Measurements from ENCODE around the gene KCNG2.

The KCNG2 gene

GRCh38 chr18:79917169-79917852 is 119.6 kb downstream of the KCNG2 start:
- ATAC-seq (no peak), DNase-seq (no peak)
- no peaks in the 10 kb centered on the region for H3K9me3 Mint-ChIP-seq
- no peak overlapping the region for H3K4me3 Mint-ChIP-seq
- peaks cover 24% of the 10 kb centered on the region for H3K4me1 Mint-ChIP-seq
- H3K27ac Mint-ChIP-seq: no peak overlapping the region
- no peaks in the 10 kb centered on the region for H3K27me3 Mint-ChIP-seq
- H3K36me3 Mint-ChIP-seq (ENCODE audit: low read depth): peaks cover 23% of the 10 kb centered on the region

- Mint-ChIP-seq H3K27me3 (no peaks in the 10 kb centered on the region), H3K9me3 (no peaks in the 10 kb centered on the region), H3K4me1 (peaks cover 17% of the 10 kb centered on the region), H3K36me3 (ENCODE audit: low read depth) (peaks cover 22% of the 10 kb centered on the region), H3K27ac (no peak overlapping the region), H3K4me3 (no peak overlapping the region)
- DNase-seq: no peak
- no peak for ATAC-seq
Measured at GRCh38 chr18:79917853-79918614, 120.3 kb downstream of the KCNG2 start.

DNA sequence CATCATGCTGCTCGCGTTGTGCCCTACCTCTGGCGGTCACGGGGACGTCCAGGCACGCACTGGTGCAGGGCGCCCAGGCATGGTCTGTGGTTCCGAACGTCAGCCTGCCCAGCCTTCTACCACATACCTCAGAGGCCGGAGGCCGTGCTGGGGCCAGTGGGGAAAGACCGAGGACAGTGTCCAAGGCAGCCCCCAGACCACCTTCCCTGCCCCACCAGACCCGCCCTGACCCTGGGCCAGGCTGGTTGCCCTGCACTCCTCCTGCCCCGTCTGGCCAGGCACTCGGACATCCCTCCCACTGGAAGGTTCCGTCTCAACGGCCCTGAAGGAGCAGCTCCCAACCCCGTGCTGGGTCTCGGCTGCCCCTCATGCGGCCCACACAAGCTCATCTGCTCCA is 120.9 kb downstream of the KCNG2 start:
- Mint-ChIP-seq H3K27ac (no peak overlapping the region), H3K9me3 (no peaks in the 10 kb centered on the region), H3K27me3 (no peaks in the 10 kb centered on the region), H3K4me3 (no peak overlapping the region), H3K4me1 (peaks cover 11% of the 10 kb centered on the region), H3K36me3 (ENCODE audit: low read depth) (peaks cover 19% of the 10 kb centered on the region)
- DNase-seq (no peak), ATAC-seq (no peak)

DNA sequence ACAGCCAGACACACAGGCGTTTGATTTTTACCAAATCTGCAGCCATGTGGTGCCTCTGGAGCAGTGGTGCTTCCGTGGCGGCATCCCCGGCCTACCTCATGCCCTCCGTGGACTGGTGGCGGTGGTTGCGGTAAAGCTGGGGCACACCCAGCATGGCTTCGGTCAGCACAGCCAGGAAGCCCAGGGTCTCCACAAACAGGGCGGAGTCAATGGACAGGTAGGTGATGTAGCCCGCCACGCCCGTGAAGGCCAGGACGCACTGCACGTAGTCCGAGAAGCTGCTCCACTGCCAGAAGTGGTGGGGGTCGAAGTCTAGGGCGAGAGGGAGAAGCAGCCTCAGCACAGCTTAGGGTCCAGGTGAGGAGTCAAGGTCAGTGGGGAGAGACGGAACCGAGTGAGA is 121.4 kb downstream of the KCNG2 start:
- H3K27ac Mint-ChIP-seq: no peak overlapping the region
- peaks cover 20% of the 10 kb centered on the region for H3K36me3 Mint-ChIP-seq (ENCODE audit: low read depth)
- no peaks in the 10 kb centered on the region for H3K27me3 Mint-ChIP-seq
- ATAC-seq (no peak), DNase-seq (no peak)
- peaks cover 7% of the 10 kb centered on the region for H3K4me1 Mint-ChIP-seq
- no peaks in the 10 kb centered on the region for H3K9me3 Mint-ChIP-seq
- H3K4me3 Mint-ChIP-seq: no peak overlapping the region

- no peaks in the 10 kb centered on the region for H3K4me1 Mint-ChIP-seq
- no peak overlapping the region for H3K27ac Mint-ChIP-seq
- H3K36me3 Mint-ChIP-seq (ENCODE audit: low read depth): peaks cover 17% of the 10 kb centered on the region
- ATAC-seq (no peak), DNase-seq (no peak)
- H3K9me3 Mint-ChIP-seq: no peaks in the 10 kb centered on the region
- H3K27me3 Mint-ChIP-seq: no peaks in the 10 kb centered on the region
- no peak overlapping the region for H3K4me3 Mint-ChIP-seq
Measured at GRCh38 chr18:79921984-79922965, 124.5 kb downstream of the KCNG2 start.

GRCh38 chr18:79922971-79923411 is 125.3 kb downstream of the KCNG2 start:
- no peak for ATAC-seq
- no peak overlapping the region for H3K27ac Mint-ChIP-seq

DNA sequence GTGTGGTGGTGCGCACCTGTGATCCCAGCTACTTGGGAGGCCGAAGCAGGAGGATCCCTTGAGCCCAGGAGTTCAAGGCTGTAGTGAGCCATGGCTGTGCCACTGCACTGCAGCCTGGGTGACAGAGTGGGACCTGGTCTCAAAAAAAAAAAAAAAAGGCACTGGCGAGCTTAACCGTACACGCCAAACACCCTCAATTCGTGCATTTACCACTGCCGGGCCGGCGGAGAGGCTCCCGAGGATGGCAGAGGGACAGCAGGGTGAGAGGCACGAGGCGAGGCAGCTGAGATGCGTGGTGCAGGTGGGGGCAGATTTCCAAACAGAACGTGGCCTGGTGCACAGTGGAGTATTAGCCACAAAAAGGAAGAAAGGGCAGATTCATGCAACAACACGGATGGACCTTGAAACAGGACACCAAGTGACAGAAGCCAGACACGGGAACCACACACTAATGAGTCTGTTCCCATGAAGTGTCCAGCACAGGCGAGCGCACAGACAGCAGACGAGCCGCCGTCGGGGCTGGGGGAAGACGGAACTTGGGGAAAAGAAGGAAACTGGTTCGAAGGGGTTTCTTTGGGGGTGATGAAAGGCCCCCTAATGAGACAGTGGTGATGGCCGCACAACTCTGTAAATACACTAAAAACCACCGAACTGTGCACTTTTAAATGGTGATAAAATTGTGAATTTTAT is 126.3 kb downstream of the KCNG2 start:
- Mint-ChIP-seq H3K4me3 (no peak overlapping the region), H3K9me3 (peaks cover 3% of the 10 kb centered on the region), H3K27ac (no peak overlapping the region), H3K27me3 (no peaks in the 10 kb centered on the region), H3K36me3 (ENCODE audit: low read depth) (peaks cover 26% of the 10 kb centered on the region), H3K4me1 (no peaks in the 10 kb centered on the region)
- no peak for DNase-seq
- ATAC-seq: no peak

More at GRCh38 chr18:79922971-79923411, 125.3 kb downstream of the KCNG2 start:
- Mint-ChIP-seq H3K36me3 (ENCODE audit: low read depth) (peaks cover 17% of the 10 kb centered on the region), H3K9me3 (no peaks in the 10 kb centered on the region), H3K27me3 (no peaks in the 10 kb centered on the region), H3K4me3 (no peak overlapping the region), H3K4me1 (no peaks in the 10 kb centered on the region)
- no peak for DNase-seq

DNA sequence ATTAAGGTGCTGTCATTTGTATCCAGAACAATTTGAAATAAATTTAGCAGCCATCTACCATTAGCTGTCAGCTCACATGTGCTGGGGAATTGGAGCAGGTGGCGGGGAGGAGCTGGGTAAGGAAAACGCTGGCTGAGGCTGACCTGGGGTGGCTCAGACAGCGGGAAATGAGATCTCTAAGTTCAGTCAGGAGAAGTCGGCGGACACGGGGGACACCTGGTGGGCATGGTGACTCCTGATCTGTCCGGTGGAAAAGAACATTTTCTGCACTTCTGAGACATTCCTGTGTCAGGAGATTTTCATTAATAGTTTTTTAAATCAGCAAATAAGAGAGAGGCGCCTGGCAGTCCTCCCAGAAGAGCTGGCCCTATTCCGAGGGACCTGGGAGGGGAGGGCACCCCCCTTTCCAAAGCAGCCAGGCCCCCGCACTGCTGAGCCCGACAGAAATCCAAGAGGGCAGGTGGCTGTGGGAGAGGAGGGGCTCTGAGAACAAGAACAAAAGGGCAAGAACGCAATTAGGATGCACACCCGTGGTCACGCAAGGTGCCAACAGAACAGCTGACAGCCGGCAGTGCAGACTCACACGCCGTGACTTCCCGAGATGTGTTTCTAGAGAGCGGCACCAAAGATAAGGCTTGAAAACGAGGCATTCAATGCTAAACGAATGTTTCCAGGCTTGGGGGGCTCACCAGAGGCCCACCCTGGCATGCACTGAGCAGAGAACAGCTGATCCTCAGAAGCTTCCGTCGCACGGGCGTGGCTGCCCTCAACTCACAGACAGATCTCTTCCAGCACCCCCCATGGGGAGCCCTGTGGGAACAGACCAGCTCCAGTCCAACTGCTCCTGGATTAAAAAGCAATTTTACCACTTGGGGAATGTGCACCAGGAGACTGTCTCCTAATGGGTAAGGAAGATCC is 127.3 kb downstream of the KCNG2 start:
- Mint-ChIP-seq H3K4me1 (no peaks in the 10 kb centered on the region), H3K27me3 (no peaks in the 10 kb centered on the region), H3K4me3 (no peak overlapping the region), H3K9me3 (peaks cover 14% of the 10 kb centered on the region), H3K27ac (no peak overlapping the region), H3K36me3 (ENCODE audit: low read depth) (peaks cover 35% of the 10 kb centered on the region)
- DNase-seq: no peak
- ATAC-seq: no peak

DNA sequence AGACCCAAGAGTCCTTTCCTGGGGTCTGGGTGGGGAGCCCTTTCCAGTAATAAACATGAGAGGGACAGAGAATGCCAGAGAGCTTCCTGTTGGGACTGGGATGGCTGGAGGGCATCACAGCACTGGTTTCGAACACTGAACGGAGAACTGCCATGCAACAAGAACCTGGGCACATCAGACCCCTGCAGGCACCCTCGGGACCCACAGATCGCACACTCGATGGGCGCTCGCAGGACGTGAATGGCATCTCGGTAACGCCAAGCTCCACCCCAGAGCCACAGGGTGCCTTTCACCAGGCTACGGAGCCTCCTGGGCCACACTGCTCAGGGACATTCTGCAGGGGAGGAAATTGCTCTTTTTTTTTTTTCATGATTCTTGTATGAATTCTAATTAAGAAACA is 128.6 kb downstream of the KCNG2 start:
- no peaks in the 10 kb centered on the region for H3K27me3 Mint-ChIP-seq
- H3K36me3 Mint-ChIP-seq (ENCODE audit: low read depth): peaks cover 42% of the 10 kb centered on the region

DNA sequence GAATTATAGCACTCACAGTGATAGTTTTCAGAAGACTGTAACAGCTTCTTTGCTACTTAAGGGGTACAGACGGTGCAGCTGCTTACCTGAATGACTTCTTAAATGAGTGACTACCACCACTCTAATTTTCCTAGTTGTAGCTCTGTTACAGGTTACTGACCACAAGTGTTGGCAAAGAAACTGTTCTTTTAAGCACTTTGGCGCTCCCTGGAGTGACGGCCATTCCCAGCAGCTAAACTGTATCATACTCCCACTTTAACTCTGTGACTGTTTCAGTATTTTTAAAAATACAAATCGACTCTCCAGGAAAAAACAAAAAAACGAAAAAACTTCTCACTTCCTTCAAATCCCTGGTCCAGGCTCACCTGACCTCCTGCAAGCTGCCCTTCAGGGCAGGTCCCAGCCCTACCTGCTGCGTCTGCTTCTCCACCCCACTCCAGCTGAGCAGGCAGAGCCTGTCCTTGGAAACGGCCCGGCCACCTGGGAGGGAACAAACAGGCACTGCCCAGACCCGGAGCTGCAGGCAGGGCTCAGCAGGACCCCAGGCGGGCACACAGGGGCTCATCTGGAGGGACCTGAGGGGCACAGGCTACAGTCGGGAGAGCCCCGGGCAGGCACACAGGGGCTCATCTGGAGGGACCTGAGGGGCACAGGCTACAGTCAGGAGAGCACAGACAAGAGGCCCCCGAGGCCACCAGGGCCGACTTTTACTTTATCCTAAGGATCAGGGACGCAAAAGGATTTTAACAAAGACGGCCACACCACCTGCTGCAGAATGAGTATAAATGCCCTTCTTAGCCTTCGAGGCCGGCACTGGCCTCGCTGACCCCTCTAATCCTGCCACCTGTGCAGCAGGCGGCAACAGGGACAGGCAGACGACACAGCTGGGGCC is 129.2 kb downstream of the KCNG2 start:
- peaks cover 22% of the 10 kb centered on the region for H3K9me3 Mint-ChIP-seq
- no peak overlapping the region for H3K4me3 Mint-ChIP-seq
- no peaks in the 10 kb centered on the region for H3K4me1 Mint-ChIP-seq
- ATAC-seq (no peak), DNase-seq (no peak)
- H3K27me3 Mint-ChIP-seq: no peaks in the 10 kb centered on the region
- H3K36me3 Mint-ChIP-seq (ENCODE audit: low read depth): peaks cover 43% of the 10 kb centered on the region
- no peak overlapping the region for H3K27ac Mint-ChIP-seq

More for the DNA sequence above, 128.6 kb downstream of the KCNG2 start:
- H3K4me3 Mint-ChIP-seq: no peak overlapping the region
- ATAC-seq (no peak), DNase-seq (no peak)
- H3K27ac Mint-ChIP-seq: no peak overlapping the region
- no peaks in the 10 kb centered on the region for H3K4me1 Mint-ChIP-seq
- H3K9me3 Mint-ChIP-seq: peaks cover 18% of the 10 kb centered on the region

DNA sequence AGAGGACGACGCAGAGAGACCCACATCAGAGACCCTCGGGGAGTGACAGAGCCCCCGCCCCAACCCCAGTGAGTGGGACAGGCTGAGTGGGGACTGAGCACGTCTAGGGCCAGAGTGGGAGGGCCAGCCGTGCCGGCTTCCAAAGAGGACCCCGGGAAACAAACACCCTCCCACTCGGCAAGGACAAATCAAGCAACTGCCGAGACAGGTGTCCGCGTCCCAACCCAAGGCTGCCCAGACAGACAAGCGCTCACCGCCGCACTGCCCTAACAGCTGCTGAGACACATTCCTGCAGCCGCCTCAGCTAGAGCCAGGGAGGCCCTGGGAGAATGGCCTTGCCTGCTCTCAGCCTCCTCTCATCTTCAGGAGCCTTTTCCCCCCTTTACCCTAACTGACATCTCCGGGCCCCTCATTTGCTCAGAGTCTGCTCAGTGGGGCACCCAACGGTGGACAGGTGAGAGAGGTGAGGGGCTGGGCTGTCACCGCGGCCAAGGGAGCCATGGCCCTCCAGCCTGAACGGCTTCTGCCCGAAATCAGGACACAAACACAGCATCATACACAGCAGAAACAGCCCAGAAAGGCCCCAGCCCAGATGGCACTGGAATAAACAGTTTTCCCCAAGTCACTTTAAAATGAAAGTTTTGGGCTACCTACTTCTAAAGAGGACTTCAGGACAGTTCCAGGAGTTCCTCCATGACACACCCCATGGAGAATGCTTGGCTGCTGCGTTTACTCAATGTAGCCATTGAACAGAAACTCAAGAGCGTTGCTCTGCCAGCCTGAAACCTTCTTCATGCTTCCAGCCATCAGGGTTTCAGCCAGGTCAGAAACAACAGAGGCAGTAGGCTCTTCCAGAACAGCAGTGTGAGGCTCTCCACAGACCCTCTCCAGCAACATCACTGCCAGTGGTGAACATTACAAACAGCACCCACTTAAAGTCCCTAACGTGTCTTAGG is 130.1 kb downstream of the KCNG2 start:
- ATAC-seq: no peak
- no peak overlapping the region for H3K4me3 Mint-ChIP-seq
- DNase-seq: no peak
- H3K27me3 Mint-ChIP-seq: no peaks in the 10 kb centered on the region
- peaks cover 31% of the 10 kb centered on the region for H3K9me3 Mint-ChIP-seq
- H3K4me1 Mint-ChIP-seq: no peaks in the 10 kb centered on the region
- peaks cover 52% of the 10 kb centered on the region for H3K36me3 Mint-ChIP-seq (ENCODE audit: low read depth)
- no peak overlapping the region for H3K27ac Mint-ChIP-seq

DNA sequence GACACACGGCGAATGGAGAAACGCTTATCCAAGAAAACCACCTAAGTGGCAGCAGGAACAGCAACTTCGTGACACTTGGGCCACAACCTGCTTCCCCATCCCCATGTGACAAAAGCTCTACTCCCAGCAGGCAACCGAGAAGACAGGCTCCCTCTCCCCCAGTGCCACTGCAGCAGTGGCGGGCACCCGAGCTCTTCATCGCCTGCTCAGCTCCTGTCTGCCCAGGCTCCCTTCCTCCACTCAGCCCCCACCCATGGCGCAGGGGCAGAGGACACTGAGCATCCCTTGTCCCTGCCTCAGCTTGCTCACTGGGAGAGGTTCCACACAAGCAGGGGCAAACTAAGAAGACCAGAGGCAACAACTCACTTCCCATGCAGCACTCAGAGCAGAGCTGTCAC is 130.8 kb downstream of the KCNG2 start:
- H3K4me3 Mint-ChIP-seq: no peak overlapping the region

More for the DNA sequence above, 130.8 kb downstream of the KCNG2 start:
- Mint-ChIP-seq H3K27me3 (no peaks in the 10 kb centered on the region), H3K9me3 (peaks cover 38% of the 10 kb centered on the region), H3K4me1 (no peaks in the 10 kb centered on the region), H3K27ac (no peak overlapping the region), H3K36me3 (ENCODE audit: low read depth) (peaks cover 55% of the 10 kb centered on the region)
- no peak for ATAC-seq
- DNase-seq: no peak

Data from activated naive CD8-positive, alpha-beta T cell treated with anti-CD3 and anti-CD28 coated beads, Interleukin-2, amount 50 U/mL, for 24 hours (primary cell).